GM19467 (cell line): ENCODE results near the gene ATP1A1.

ENCODE experiments used
- ATAC-seq: cut with Tn5 transposase; IDR thresholded peaks from one replicate; pipeline ENCODE4 v1.9.1; 2021; ENCODE audit warnings: mild to moderate bottlenecking, moderate library complexity; ENCODE audit not compliant: unreplicated experiment

ATP1A1 gene

GRCh38 chr1:116372651-116373430, at the start of gene ATP1A1:
ATP1A1 (plus strand) TSS chr1:116373244; CDS start chr1:116373512, 268 bp downstream.
- ATAC-seq = peak; percentile 64

DNA sequence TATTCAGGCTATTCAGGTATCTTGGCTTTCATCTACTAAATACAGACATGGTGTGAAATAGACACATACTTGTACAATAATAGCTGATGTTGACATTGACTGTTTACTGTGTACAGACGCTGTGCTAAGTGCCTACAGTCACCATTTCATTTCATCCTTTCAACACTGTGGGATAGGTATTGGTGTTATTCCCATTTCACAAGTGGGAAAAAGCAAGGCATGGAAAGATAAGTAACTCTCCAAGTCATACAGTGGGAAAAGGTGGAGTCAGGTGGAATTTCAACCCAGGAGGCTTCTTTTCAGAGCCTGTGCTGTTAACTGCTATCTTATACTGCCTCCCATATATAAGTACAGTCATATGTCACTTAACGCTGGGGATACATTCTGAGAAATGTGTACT, 49.6 kb upstream of the ATP1A1 start:
- ATAC-seq = no peak

GRCh38 chr1:116324411-116324810, 48.6 kb upstream of the ATP1A1 start:
- ATAC-seq = no peak

GRCh38 chr1:116325104-116325503, 47.9 kb upstream of the ATP1A1 start:
- ATAC-seq = no peak

GRCh38 chr1:116325922-116326321, 47.1 kb upstream of the ATP1A1 start:
- no peak for ATAC-seq

DNA sequence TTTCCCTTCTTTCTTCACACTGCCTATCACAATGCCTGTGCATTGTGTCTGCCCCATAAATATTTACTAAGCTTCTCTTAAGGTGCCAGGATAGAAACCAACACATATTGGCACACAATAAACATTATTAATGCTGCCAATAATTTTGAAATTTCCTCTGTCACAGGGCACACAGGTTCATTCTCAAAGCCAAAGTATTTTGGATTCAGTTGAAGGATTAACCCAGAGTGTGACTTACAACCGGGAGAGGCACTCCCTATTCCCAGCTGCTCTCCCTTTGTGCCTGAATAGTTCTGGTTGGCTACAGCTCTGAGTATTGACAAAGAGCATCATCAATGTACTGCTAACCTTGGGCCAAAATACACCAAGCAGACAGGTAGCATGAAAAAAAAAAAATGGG, 46.6 kb upstream of the ATP1A1 start:
- ATAC-seq = no peak

- no peak for ATAC-seq
Observed at GRCh38 chr1:116328671-116329070, 44.4 kb upstream of the ATP1A1 start.

GRCh38 chr1:116329524-116330341, 43.3 kb upstream of the ATP1A1 start:
- no peak for ATAC-seq

GRCh38 chr1:116330342-116330652, 42.7 kb upstream of the ATP1A1 start:
- no peak for ATAC-seq

GRCh38 chr1:116330846-116331245, 42.2 kb upstream of the ATP1A1 start:
- ATAC-seq = no peak

- no peak for ATAC-seq
Observed at GRCh38 chr1:116331523-116331922, 41.5 kb upstream of the ATP1A1 start.

GRCh38 chr1:116332451-116332850, 40.6 kb upstream of the ATP1A1 start:
- no peak for ATAC-seq

- no peak for ATAC-seq
Observed at GRCh38 chr1:116333171-116334014, 39.7 kb upstream of the ATP1A1 start.

GRCh38 chr1:116334015-116334547, 39.0 kb upstream of the ATP1A1 start:
- no peak for ATAC-seq

DNA sequence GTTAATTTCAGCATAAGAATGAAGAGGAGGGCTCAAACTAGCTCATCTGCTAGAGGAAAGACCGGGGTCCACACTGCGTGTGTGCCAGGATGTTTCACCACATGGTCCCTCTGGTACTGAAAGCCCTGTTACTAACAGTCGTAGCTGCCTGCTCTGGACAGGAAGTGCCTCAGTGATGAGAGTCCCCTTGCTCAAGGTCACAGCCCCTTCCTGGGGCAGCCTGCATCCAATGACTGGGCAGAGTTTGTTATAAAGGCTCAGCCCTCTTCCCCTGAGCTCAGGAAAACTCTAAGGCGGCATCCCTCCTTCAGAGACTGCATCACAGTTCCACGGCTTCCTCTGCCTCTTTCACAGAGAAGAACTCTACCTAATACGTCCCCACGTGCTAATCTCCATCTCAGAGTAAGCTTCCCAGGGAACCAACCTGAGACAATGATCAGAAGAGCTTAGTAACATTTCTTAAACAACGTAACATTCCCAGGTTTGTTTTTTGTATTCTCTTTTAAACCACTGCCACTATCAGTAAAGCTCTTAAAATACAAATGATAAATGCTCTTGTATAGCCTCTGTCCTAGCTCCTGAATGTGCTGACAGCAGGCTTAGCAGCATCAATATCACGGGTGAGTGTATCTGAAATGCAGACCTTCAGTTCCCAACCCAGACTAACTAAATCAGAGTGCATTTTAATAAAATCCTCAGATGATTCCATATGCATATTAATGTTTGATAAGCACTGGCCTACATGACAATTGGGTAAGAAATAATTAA, 38.0 kb upstream of the ATP1A1 start:
- ATAC-seq = no peak

DNA sequence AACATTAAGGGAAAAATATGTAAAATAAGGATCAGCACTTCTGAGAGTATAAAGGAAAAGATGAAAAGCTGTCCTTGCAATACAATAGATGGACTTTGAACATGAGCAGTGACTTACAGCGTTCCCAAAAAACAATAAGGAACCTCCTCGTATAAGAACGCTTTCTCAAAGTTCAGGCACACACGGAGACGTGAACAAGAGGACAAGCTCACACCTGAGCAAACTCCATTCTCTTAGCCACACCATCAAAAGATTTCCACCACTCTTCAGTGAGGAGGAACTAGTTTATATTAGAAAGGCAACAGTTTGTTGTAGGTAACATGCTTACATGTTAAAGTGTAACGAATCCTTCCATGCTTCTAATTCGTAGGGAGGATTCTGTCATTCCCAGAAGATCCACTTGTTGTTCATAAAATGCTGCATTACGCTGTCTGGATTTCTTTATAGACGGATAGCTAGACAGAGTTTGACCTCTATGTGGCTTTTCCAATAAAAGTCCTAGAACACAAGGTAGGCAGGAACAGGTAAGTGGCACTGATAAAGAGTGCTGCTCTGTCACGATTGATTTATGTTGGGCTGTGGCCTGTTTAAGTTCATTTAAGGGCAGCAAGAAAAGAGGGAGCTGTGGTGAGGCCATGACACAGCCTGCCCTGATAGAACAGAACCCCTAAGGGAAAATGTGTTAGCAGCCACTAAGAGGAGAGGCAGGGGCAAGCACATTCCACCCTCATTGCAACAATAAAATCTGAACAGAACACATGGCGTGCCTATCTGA, 37.0 kb upstream of the ATP1A1 start:
- no peak for ATAC-seq

- ATAC-seq = no peak
Observed at GRCh38 chr1:116337398-116337797, 35.6 kb upstream of the ATP1A1 start.

DNA sequence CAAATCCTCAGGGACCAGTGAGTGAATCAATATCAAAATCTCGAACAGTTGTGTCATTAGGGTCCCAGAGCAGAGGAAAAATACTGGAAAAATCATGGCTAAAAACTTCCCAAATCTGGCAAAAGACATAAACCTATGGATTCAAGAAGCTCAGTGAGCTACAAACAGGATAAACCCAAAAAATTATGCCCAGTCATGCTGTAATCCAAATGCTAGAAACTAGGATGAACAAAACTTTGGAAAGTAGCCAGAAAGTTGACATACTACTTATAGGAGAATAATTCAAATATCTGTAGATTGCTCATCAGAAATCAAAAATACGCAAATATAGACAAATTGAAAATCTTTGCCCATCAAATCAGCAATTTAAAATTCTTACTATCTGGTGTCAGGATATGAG, 34.6 kb upstream of the ATP1A1 start:
- ATAC-seq = no peak

DNA sequence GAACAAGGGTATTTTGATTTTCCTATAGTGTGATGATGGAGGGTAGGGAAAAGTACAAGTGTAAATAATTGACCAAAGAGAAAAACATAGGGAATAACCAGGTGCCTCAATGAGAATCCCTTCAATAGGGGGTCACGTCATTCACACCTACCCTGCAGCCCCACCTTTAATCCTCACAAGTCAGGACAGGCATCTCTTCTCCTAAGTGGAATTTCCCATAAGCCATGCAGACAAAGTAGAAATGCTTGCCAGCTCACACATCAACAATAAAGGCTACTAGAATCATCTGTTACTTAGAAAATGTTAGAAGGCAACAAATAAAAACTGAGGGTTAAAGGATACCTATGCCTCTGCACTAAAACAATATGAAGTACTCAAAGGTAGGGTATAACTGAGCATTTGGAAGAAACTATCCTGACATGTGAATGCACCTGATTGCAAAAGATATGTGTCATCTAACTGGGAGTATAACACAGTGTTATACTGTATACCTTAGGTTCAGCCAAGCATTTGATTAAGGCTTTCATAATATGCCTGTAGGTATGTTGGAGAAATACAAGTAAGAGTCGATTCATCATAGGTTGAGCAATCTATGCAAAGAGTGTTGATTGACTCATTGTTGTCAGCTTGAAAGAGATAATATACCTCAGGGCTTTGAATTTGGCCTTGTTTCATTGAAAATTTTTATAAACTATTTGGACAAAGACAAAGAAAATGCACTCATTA, 32.4 kb upstream of the ATP1A1 start:
- no peak for ATAC-seq
